HG03039 (cell line): Measurements from ENCODE around the gene PRSS50.
"Not testable (repeated sequence)": the region's sequence is repeated elsewhere in the genome, so short reads cannot be mapped to it uniquely, and the experiment has no call there.

Experiments
- ATAC-seq: cut with Tn5 transposase; IDR thresholded peaks from one replicate; pipeline ENCODE4 v1.9.1; 2021; ENCODE audit warnings: mild to moderate bottlenecking, moderate library complexity; ENCODE audit not compliant: unreplicated experiment

PRSS50 gene, protein sequence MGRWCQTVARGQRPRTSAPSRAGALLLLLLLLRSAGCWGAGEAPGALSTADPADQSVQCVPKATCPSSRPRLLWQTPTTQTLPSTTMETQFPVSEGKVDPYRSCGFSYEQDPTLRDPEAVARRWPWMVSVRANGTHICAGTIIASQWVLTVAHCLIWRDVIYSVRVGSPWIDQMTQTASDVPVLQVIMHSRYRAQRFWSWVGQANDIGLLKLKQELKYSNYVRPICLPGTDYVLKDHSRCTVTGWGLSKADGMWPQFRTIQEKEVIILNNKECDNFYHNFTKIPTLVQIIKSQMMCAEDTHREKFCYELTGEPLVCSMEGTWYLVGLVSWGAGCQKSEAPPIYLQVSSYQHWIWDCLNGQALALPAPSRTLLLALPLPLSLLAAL

DNA sequence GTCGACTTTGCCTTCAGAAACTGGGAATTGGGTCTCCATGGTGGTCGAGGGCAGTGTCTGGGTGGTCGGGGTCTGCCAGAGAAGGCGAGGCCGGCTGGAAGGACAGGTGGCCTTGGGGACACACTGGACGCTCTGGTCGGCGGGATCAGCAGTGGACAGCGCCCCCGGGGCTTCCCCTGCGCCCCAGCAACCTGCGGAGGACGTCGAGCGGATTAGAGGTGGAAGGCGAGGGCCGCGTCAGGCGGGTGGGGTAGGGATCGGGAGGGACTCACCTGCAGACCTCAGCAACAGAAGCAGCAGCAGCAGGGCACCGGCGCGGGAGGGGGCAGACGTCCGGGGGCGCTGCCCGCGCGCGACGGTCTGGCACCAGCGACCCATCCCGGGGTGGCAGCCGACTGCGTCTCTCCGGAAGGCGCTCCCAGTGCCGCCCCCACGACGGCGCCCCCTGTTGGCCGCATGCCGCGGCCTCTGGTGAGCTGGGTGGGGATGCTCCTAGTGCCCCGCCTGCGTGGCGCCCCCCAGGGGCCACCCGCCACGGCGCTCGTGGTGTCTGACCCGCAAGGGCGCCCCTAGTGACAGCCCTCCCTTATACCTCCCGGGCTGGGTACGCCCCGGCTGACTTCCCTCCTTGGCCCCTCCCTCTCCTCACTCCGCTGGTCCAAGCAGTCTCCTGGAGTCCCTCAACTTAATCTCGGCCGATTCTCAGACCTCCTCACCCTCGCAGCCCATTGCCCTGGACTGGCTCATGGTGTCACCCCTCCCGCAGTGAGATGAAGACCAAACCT, at the start of gene PRSS50:
TSS of gene PRSS50 (minus strand) at position 423 of the 785 bp plus-strand sequence. CDS start at position 378, 45 bp downstream.
- ATAC-seq = no peak

DNA sequence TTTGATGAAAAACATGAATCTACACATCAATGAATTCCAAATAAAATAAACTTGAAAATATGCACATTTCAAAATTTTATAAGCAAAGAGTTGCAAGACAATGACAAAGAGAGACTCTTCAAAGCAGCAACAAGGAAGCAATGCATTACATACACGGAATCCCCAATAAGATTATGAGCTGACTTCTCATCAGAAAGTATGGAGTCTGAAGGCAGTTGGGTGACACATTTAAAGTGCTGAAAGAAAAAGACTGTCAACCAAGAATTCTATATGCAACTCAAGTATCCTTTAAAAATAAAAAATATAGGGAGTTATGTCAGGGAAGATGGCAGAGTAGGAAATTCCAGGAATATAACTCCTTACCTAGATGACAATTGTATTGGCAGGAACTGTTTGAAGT, 46.5 kb upstream of the PRSS50 start:
- ATAC-seq = no peak

GRCh38 chr3:46763178-46763577, 45.5 kb upstream of the PRSS50 start:
- no peak for ATAC-seq

DNA sequence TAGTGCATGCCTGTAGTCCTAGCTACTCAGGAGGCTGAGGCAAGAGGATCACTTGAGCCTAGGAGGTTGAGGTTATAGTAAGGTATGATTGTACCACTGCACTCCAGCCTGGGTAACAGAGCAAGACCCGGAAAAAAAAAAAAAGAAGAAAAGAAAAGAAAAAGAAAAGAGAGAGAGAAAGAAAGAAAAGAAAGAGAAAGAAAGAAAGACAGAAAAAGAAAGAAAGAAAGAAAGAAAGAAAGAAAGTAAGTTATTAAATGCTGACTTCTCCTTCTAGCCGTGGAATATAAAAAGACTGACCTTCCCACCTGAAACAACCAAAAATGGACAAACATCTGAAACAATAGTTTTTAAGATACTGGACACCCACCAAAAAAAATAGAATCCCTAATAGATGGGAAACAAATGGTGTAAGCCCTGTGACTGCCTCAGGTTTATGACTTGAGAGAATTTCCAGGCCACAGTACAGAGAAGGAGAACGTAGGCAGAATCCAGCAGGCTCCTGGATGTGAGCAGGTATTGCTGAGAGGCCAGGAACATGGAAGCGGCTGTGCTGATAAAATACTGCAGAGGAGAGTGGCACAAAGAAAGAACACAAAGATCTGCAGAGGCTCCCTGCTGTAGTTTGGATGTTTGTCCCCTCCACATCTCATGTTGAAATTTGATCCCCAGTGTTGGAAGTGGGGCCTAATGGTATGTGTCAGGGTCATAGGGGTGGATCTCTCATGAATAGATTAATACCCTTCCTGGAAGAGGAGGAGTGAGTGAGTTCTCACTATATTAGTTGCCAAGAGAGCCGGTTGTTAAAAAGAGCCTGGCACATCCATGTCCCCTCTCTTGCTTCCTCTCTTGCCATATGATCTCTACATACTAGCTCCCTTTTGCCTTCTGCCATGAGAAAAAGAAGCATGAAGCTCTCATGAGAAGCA, 41.8 kb upstream of the PRSS50 start:
- no peak for ATAC-seq

GRCh38 chr3:46756642-46757041, 39.0 kb upstream of the PRSS50 start:
- no peak for ATAC-seq

- no peak for ATAC-seq
Measured at GRCh38 chr3:46755646-46756045, 38.0 kb upstream of the PRSS50 start.

GRCh38 chr3:46753127-46753526, 35.5 kb upstream of the PRSS50 start:
- ATAC-seq = not testable (repeated sequence)

- ATAC-seq = no peak
Measured at GRCh38 chr3:46750555-46751038, 32.9 kb upstream of the PRSS50 start.

GRCh38 chr3:46749129-46749528, 31.5 kb upstream of the PRSS50 start:
- no peak for ATAC-seq

DNA sequence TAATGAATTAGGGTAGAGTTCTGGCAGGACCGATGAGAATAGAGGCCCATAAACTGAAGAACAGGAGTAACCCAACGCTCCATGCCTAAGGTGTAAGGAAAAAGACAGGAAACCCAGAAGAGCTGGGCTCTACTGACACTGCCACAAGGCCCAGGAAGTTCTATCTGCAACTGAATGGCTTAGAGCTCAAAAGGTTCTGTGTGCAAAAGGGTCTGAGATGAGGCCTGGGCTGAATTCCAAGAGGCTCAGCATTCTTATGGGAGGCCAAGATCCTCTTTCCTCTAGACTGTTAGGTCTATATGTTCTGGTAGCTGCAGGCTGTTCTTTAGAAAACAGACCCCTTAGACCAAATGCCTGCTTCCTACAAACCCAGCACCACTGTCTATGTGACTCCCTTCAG, 30.5 kb upstream of the PRSS50 start:
- ATAC-seq = no peak

DNA sequence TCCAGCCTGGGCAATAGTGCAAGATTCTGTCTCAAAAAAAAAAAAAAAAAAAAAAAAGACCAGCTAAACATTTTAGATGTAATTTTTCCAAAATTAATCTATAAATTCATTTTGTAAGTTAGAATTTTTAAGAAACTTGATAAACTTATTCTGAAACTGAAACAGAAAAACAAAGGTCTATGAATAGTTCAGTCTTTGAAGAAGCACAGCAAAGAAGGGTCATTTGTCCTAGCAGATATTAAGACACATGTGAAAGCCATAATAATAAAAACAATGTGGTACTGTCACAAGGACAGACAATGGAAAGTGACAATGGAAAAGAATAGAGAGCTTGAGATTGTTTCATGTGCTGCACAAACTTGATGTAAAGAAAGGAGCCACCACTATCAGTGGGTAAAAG, 29.0 kb upstream of the PRSS50 start:
- ATAC-seq = no peak

DNA sequence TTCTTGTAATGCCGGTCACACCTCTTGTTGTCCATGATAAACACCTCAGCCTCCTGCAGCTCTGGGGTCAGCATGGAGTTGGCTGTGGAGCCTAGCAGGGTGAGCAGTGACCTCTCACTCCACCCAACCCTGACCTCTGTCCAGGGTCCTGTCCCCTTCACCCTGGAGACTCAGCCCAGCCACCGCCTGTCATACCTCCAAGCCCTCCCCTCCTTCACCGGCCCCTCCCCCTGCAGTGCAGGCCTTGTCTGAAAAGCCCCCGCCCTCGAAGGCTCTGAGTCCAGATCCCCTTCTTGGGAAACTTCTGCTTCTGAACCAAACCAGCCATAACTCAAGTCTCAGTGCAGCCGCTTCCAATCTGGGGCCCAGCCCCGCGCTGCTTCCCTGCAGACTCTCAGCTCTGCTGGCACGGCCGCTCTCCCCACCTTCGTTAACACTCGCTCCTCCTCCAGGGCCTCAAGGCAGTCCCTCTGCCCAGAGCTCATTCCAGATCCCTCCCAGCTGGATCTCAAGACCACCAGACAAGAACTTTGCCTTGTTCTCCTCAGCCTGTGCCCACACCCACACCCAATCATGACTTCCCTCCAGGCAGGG, 25.4 kb upstream of the PRSS50 start:
- ATAC-seq = no peak

DNA sequence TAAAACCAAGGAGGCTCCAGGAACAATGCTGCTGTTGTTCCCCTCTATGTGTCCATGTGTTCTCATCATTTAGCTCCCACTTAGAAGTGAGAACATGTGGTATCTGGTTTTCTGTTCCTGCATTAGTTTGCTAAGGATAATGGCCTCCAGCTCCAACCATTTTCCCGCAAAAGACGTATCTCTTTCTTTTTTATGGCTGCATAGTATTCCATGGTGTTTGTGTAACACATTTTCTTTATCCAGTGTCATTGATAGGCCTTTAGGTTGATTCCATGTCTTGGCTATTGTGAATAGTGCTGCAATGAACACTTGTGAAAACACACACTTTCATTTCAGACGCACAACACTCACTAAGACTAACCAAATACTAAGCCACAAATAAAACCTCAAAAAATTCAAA, 21.9 kb upstream of the PRSS50 start:
- ATAC-seq = not testable (repeated sequence)

DNA sequence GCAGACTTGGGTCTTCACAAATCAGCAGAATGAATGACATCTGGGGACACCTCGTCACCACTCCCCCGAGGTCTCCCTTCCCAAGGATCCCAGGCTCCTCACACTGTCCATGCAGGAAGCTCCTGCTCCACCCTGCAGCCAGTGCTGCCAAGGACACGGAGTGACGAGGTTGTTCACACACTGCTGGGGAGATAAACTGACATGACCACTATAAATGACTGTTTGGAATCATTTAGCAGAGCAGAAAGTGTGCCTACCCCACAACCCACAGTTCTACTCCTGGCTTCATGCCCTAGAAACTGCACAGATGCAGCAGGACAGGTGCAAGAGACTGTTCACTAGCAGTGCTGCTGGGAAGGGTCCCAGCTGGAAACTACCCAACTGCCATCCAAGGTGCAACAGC, 19.7 kb upstream of the PRSS50 start:
- ATAC-seq = no peak

DNA sequence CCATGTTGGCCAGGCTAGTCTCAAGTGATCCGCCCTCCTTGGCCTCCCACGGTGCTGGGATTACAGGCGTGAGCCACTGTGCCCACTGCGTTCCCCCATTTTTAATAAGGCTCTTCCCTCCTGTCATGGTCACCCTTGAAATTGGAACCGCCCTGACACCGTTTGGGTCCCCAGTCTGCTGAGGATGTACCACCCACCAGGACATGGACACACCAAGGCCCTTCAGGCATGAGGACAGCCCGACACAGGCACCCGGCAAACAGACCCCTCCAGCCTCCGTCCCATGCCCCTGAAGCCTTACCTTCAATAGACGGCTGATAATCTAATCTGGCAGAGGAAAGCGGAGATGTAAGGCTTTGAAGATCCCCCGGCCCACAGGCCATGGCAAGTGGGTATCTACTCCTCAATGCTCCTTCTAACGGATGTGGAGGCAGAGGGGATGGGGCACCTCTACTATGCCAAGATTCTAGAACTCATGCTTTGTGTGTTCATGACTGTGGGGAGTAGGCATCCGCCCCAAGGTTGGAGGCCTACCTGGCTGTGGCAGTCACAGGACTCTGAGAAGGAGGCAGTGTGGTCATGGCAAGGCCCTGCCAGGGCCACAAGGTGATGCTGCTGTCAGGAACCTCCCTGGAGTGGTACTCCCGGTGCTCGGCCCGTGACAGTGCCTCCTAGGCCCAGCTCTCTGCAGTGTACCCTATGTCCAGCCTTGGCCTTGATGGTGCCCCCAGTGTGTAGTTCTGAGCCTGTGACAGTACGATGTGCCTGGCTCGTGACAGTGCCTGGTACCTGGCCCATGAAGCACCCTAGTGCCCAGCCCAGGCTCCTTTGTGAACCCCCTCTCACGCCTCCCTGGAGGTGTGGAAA, 18.6 kb upstream of the PRSS50 start:
- ATAC-seq = no peak

- ATAC-seq = no peak
Measured at GRCh38 chr3:46734773-46735172, 17.1 kb upstream of the PRSS50 start.

DNA sequence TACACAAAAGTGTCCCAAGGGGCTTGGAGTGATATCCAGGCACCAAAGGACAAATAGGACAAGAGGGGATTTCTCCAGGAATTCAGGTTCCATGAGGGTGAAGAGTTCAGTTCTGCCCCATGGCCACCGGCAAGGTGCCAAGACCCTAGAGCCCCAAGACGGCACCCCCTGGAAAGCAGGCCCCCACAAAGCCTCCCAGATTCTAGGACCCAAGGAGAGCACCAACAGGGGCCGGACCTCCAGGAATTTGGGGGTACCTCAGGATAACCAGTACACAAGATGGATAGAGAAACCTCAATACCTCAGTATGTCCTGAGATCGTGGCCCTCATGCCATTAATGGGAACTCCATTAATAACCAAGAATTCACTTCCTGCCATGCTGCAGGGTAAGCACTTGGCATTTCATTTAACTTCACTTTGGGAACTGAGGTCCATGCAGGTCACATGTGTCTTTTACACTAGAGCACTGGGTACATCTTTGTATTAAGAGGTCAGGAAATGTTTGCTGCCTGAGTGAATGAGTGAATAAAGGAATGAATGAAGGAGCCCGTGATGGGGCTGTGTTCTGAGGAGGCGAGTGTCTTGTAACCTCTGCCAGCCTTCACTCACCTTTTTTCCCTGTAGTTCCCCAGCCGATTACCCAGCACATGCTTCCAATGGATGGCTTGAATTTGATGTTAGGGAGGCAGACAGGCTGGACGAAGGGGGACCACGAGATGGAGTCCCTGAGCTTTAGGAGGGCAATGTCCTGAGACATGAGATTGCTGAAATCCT, 15.5 kb upstream of the PRSS50 start:
- no peak for ATAC-seq

- no peak for ATAC-seq
Measured at GRCh38 chr3:46731795-46732194, 14.1 kb upstream of the PRSS50 start.

DNA sequence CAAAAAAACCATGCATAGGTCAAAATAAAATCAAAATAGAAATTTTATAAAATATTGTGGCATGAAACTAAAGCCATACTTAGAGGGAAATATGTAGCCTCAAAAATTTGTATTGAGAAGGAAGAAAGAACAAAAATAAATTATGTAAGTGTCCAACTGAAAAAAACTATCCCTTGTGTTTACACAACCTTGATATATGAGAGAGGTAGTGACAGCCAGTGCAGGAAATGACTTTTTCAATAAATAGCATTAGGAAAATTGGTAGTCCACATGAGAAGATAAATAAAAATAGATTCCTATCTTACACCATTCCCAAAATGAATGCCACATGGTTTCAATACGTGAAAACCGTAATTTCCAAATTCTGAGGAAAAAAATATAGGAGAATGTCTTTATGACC, 13.2 kb upstream of the PRSS50 start:
- no peak for ATAC-seq
